K562 (cell line): ENCODE data around the gene CDK11B. TPM values are rescaled to one million over a fixed set of nuclear protein-coding genes. Genes with fewer than 3 reads are reported as not detected.

ENCODE experiments used
- CHCHD3 ChIP-seq: fragments of 250-450 bp; sonication (Bioruptor Pico); IDR thresholded peaks from 2 replicates; pipeline ENCODE4 v2.1.2; 2022; ENCODE audit warnings: mild to moderate bottlenecking
- DLX4 ChIP-seq: fragments of 250-450 bp; sonication (Bioruptor Pico); IDR thresholded peaks from 2 replicates; pipeline ENCODE4 v1.6.1; 2021; ENCODE audit warnings: mild to moderate bottlenecking
- ETS1 ChIP-seq: conservative IDR thresholded peaks from 2 replicates; pipeline ENCODE4 v1.6.1; 2011; ENCODE audit warnings: low read depth, mild to moderate bottlenecking, low read length; ENCODE audit not compliant: control insufficient read depth
- HEY1 ChIP-seq: fragments of 250-450 bp; sonication (Bioruptor Pico); IDR thresholded peaks from 2 replicates; pipeline ENCODE4 v1.5.0; 2020; ENCODE audit warnings: mild to moderate bottlenecking, moderate library complexity, borderline replicate concordance
- JUND ChIP-seq, 2 experiments: IDR thresholded peaks; 2 replicates in 1 of 2; 3 replicates in 1 of 2; pipeline ENCODE4 v1.6.1; 2011; ENCODE audit warnings: borderline replicate concordance in 2 of 2, low read depth in 2 of 2, low read length in 2 of 2, improper control_type of control experiment in 1 of 2, missing biosample characterization in 1 of 2, missing genetic modification characterization in 1 of 2, missing genetic modification reagents in 1 of 2
- MED1 ChIP-seq: sonication (generic); formaldehyde crosslinking; IDR thresholded peaks from 2 replicates; pipeline ENCODE4 v1.8.1; 2023; ENCODE audit warnings: missing genetic modification reagents, borderline replicate concordance
- NCOA6 ChIP-seq: fragments of 450-650 bp; IDR thresholded peaks from 2 replicates; pipeline ENCODE4 v1.6.1; 2017; ENCODE audit warnings: mild to moderate bottlenecking
- NEUROD1 ChIP-seq: fragments of 150-350 bp; IDR thresholded peaks from 2 replicates; pipeline ENCODE4 v1.6.1; 2014; ENCODE audit warnings: borderline replicate concordance, low read length, low read depth; ENCODE audit not compliant: partially characterized antibody
- NR2F6 ChIP-seq: fragments of 450-650 bp; formaldehyde crosslinking; IDR thresholded peaks from 2 replicates; pipeline ENCODE4 v1.4.0; 2020; ENCODE audit warnings: mild to moderate bottlenecking
- PML ChIP-seq: IDR thresholded peaks from 2 replicates; pipeline ENCODE4 v1.6.1; 2012; ENCODE audit warnings: low read length, inconsistent platforms
- RHOXF2B ChIP-seq: fragments of 250-450 bp; sonication (Bioruptor Pico); conservative IDR thresholded peaks from 2 replicates; pipeline ENCODE4 v1.5.1; 2021
- SIN3A ChIP-seq, 2 experiments: fragments of 150-350 bp in 1 of 2; IDR thresholded peaks; 2 replicates each; pipeline ENCODE4 v1.6.1; 2011 to 2016; ENCODE audit warnings: borderline replicate concordance in 2 of 2, low read depth in 2 of 2, low read length in 2 of 2, mild to moderate bottlenecking in 2 of 2, moderate library complexity in 2 of 2; ENCODE audit not compliant: control insufficient read depth in 1 of 2
- ZFP30 ChIP-seq: fragments of 250-450 bp; sonication (Bioruptor Pico); IDR thresholded peaks from 2 replicates; pipeline ENCODE4 v1.8.0; 2022; ENCODE audit warnings: moderate library complexity, mild to moderate bottlenecking, inconsistent platforms, borderline replicate concordance
- ZKSCAN8 ChIP-seq: fragments of 200-800 bp; sonication (Bioruptor generic); IDR thresholded peaks from 2 replicates; pipeline ENCODE4 v1.6.1; 2016; ENCODE audit warnings: missing genetic modification characterization, missing compliant biosample characterization
- ZMIZ1 ChIP-seq, 2 experiments: fragments of 150-350 bp in 1 of 2; IDR thresholded peaks; 2 replicates each; pipeline ENCODE4 v1.6.1; 2012 to 2016; ENCODE audit warnings: low read depth in 2 of 2, low read length in 2 of 2, mild to moderate bottlenecking in 1 of 2, moderate library complexity in 1 of 2
- ZNF384 ChIP-seq: IDR thresholded peaks from 2 replicates; pipeline ENCODE4 v1.6.1; 2012; ENCODE audit warnings: low read depth, low read length, improper control_type of control experiment
- ZNF668 ChIP-seq: fragments of 250-450 bp; sonication (Bioruptor Pico); IDR thresholded peaks from 2 replicates; pipeline ENCODE4 v1.8.0; 2022; ENCODE audit warnings: mild to moderate bottlenecking, inconsistent platforms
- polyA plus RNA-seq, 8 experiments: library from polyadenylated mRNA; depleted of rRNA in 4 of 8; stranded (reverse) in 5 of 8; unstranded in 3 of 8; fragments of >200 nt; fragmentation: Nextera tagmentation in 2 of 8; fragmentation: Illumina TruSeq in 1 of 8; extraction: Ambion mirVana in 2 of 8; extraction: Trizol in 1 of 8; gene quantifications; 2 replicates each; pipeline versions ENCODE4 v1.2.1 to v1.2.3, GENCODE V29; 2011 to 2014; ENCODE audit warnings: inconsistent platforms in 1 of 8, missing spikeins in 1 of 8
- total RNA-seq, 7 experiments: library from RNA; depleted of rRNA in 6 of 7; stranded (reverse); fragments of >200 nt in 6 of 7; fragmentation: Illumina TruSeq in 2 of 7; extraction: Trizol in 2 of 7; gene quantifications; 2 replicates each; pipeline versions ENCODE4 v1.2.1 to v1.2.3, GENCODE V29; 2011 to 2021; ENCODE audit warnings: low replicate concordance in 1 of 7
- TF ChIP-seq, protein P1 (sequence below), 2 experiments: fragments of 450-650 bp; IDR thresholded peaks; 2 replicates each; pipeline ENCODE4 v1.6.1; 2016

Gene CDK11B
- total and polyA plus RNA-seq, 9 of the 15 experiments (the other 6 are each of a cell fraction or from before 2014, with no cell fraction given): 2.8 to 52.2 (median 19.5) TPM

DNA sequence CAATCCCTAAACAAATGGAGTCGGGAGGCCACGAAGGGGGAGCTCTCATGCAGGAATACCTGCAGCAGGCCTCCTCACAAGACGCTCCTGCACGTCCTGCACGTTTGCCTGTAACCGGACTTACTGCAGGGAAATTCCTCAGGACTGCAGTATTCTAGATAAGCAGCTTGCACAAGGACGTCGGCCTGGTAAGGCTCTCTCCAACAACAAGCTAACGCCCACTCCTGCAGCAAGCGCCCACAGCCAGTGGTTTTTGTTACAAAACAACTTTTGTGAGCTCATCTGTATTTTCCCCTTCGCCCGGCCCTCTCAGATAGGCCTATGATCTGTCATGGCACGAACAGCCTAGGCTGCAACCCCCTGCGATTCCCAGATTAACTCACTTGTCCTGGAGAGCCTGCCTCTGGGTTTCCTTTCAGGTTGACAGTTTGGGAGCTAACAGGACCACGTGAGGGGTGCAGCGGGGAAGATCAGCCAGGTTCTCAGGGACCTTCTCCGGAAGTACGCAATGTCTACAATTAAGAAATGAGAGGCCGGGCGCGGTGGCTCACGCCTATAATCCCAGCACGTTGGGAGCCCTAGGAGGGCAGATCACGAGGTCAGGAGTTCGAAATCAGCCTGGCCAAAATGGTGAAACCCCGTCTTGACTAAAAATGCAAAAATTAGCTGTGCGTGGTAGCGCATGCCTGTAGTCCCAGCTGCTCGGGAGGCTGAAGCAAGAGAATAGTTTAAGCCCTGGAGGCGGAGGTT lies 44.4 kb downstream of the CDK11B start (continued):
- TF ChIP-seq ETS1 (no peak), NR2F6 (no peak), JUND (IDR thresholded peaks at IDR 0.05; ENCODE audit: borderline replicate concordance, low read depth, low read length) (no peak), JUND (tag; IDR thresholded peaks at IDR 0.05; ENCODE audit: borderline replicate concordance, low read depth, low read length) (no peak), MED1 (CRISPR knock-in tag) (no peak), NEUROD1 (no peak), ZNF384 (no peak), ZNF668 (no peak), NCOA6 (no peak), RHOXF2B (no peak), PML (no peak), ZMIZ1 (IDR thresholded peaks at IDR 0.05; ENCODE audit: low read depth in 2 of 2, low read length in 2 of 2) (peak in 1 of 2 experiments; percentile 68; a peak in 2 of 4 replicates), CHCHD3 (CRISPR knock-in tag) (0 out of 2 replicates have a peak, but pooled peaks have one; percentile 49), HEY1 (no peak), ZFP30 (no peak), DLX4 (no peak), SIN3A (IDR thresholded peaks at IDR 0.05; ENCODE audit: borderline replicate concordance in 2 of 2, control insufficient read depth in 1 of 2, low read depth in 2 of 2, low read length in 2 of 2) (peak in 1 of 2 experiments; percentile 58; a peak in 2 of 4 replicates), ZKSCAN8 (CRISPR knock-in tag) (no peak)
- TF ChIP-seq, protein P1, sequence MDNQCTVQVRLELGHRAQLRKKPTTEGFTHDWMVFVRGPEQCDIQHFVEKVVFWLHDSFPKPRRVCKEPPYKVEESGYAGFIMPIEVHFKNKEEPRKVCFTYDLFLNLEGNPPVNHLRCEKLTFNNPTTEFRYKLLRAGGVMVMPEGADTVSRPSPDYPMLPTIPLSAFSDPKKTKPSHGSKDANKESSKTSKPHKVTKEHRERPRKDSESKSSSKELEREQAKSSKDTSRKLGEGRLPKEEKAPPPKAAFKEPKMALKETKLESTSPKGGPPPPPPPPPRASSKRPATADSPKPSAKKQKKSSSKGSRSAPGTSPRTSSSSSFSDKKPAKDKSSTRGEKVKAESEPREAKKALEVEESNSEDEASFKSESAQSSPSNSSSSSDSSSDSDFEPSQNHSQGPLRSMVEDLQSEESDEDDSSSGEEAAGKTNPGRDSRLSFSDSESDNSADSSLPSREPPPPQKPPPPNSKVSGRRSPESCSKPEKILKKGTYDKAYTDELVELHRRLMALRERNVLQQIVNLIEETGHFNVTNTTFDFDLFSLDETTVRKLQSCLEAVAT (IDR thresholded peaks at IDR 0.05): peak in 1 of 2 experiments; percentile 58; a peak in 1 of 4 replicates
